ENCODE data around the gene PTBP3. TPM values are rescaled to one million over a fixed set of nuclear protein-coding genes. Genes with fewer than 3 reads are reported as not detected.
"Not testable (repeated sequence)": the region's sequence is repeated elsewhere in the genome, so short reads cannot be mapped to it uniquely, and the experiment has no call there.

The PTBP3 gene
- polyA plus RNA-seq, 2 of the 4 experiments (the other 2 are of a cell fraction): 55.7 to 105 TPM

GRCh38 chr9:112285056-112285455, 48.4 kb downstream of the PTBP3 start (continued):
- no peak for TF ChIP-seq HES2 (IDR thresholded peaks at IDR 0.05)
- no peak for TF ChIP-seq ZFP36 (IDR thresholded peaks at IDR 0.05; ENCODE audit: borderline replicate concordance, partially characterized antibody)
- TF ChIP-seq RNF2 (IDR thresholded peaks at IDR 0.05; ENCODE audit: borderline replicate concordance, low read depth): no peak

GRCh38 chr9:112283582-112284253, 49.7 kb downstream of the PTBP3 start:
- Histone ChIP-seq H3K4me3 (no peak overlapping the region), H3K9me3 (peaks cover 19% of the 10 kb centered on the region), H3K27ac (no peak overlapping the region), H3K4me1 (peaks cover 19% of the 10 kb centered on the region; the same call in 2 of the 3 replicates), H3K4me2 (no peak overlapping the region)
- POLR2A ChIA-PET: no interaction called here
- WGBS (ENCODE audit: missing lambda C conversion rate): 93% methylated on average over 6 of the region's 6 CpGs
- no peak for FAIRE-seq
- TF ChIP-seq HMGXB4 (CRISPR knock-in tag; IDR thresholded peaks at IDR 0.05; ENCODE audit: borderline replicate concordance) (no peak), ZFP36 (IDR thresholded peaks at IDR 0.05; ENCODE audit: borderline replicate concordance, partially characterized antibody) (peak; percentile 31), HEYL (CRISPR knock-in tag; IDR thresholded peaks at IDR 0.05) (no peak), CTCF (IDR thresholded peaks at IDR 0.05) (no peak), SMC3 (IDR thresholded peaks at IDR 0.05) (no peak), BHLHE40 (IDR thresholded peaks at IDR 0.05; ENCODE audit: low read depth, low read length) (no peak), ZC3H11A (IDR thresholded peaks at IDR 0.05) (no peak)
- CTCF ChIA-PET: interaction anchor here (0.6 to 1.4 kb wide), 2 partner anchors 11 to 78 kb away, joined by 3 read pairs; no protein-coding TSS in a partner anchor
- no peak; a peak in 1 of 6 replicates for ATAC-seq
- peak in 1 of 2 experiments; percentile 29 for DNase-seq (ENCODE audit: low read depth in 1 of 2, low spot score in 1 of 2)

GRCh38 chr9:112282841-112283240, 50.6 kb downstream of the PTBP3 start:
- H3K9me3 ChIP-seq: peaks cover 19% of the 10 kb centered on the region
- DNase-seq (ENCODE audit: low read depth in 1 of 2, low spot score in 1 of 2); H3K4me2 ChIP-seq; FAIRE-seq; H3K27ac ChIP-seq; H3K4me3 ChIP-seq; CTCF ChIA-PET; ATAC-seq; POLR2A ChIA-PET: not testable (repeated sequence)
- WGBS (ENCODE audit: missing lambda C conversion rate): 94% methylated on average over 3 of the region's 3 CpGs
- H3K4me1 ChIP-seq: peaks cover 19% of the 10 kb centered on the region; the same call in 1 of the 3 replicates

GRCh38 chr9:112280904-112281303, 52.5 kb downstream of the PTBP3 start:
- WGBS (ENCODE audit: missing lambda C conversion rate): 94% methylated on average over 2 of the region's 2 CpGs
- Histone ChIP-seq H3K4me3 (no peak overlapping the region), H3K4me2 (no peak overlapping the region), H3K27ac (no peak overlapping the region), H3K9me3 (peaks cover 19% of the 10 kb centered on the region), H3K4me1 (peaks cover 19% of the 10 kb centered on the region; the same call in 1 of the 3 replicates)
- POLR2A ChIA-PET: no interaction called here
- no peak for ATAC-seq
- FAIRE-seq: no peak
- TF ChIP-seq E2F6 (IDR thresholded peaks at IDR 0.05; ENCODE audit: borderline replicate concordance, low read depth) (no peak), GATA3 (IDR thresholded peaks at IDR 0.05; ENCODE audit: borderline replicate concordance) (no peak), HEYL (CRISPR knock-in tag; IDR thresholded peaks at IDR 0.05) (no peak), RNF2 (IDR thresholded peaks at IDR 0.05; ENCODE audit: borderline replicate concordance, low read depth) (no peak), ELK1 (IDR thresholded peaks at IDR 0.05; ENCODE audit: low read depth, low read length) (no peak), CHD4 (IDR thresholded peaks at IDR 0.05; ENCODE audit: borderline replicate concordance) (no peak), USF2 (IDR thresholded peaks at IDR 0.05) (no peak)
- CTCF ChIA-PET: interaction anchor here (0.7 to 1.7 kb wide), 3 partner anchors 12 to 183 kb away, joined by 3 to 7 read pairs (median 3); no protein-coding TSS in a partner anchor
- no peak for DNase-seq (ENCODE audit: low read depth in 1 of 2, low spot score in 1 of 2)

Data from A549 (cell line).